H1 (cell line): ENCODE results near the gene KRT23. TPM values are rescaled to one million over a fixed set of nuclear protein-coding genes. Genes with fewer than 3 reads are reported as not detected.

Experiments
- CHD1 ChIP-seq: IDR thresholded peaks from 2 replicates; pipeline ENCODE4 v1.6.1; 2012; ENCODE audit warnings: low read depth, low read length, improper control_type of control experiment
- CHD7 ChIP-seq: fragments of 300-600 bp; sonication (generic); IDR thresholded peaks from 2 replicates; pipeline ENCODE4 v1.7.1; 2012; ENCODE audit warnings: low read length, moderate library complexity, mild to moderate bottlenecking, inconsistent platforms; ENCODE audit not compliant: insufficient replicate concordance
- CREB1 ChIP-seq: IDR thresholded peaks from 2 replicates; pipeline ENCODE4 v1.6.1; 2012; ENCODE audit warnings: inconsistent platforms
- JUND ChIP-seq: IDR thresholded peaks from 2 replicates; pipeline ENCODE4 v1.6.1; 2011; ENCODE audit warnings: mild to moderate bottlenecking, improper control_type of control experiment, low read length
- TAF7 ChIP-seq: optimal IDR thresholded peaks from 2 replicates; pipeline ENCODE3; 2011; ENCODE audit warnings: low read depth, mild to moderate bottlenecking, inconsistent platforms, low read length, moderate library complexity, borderline replicate concordance
- polyA plus RNA-seq, 7 experiments: library from polyadenylated mRNA; depleted of rRNA in 3 of 7; stranded (reverse) in 5 of 7; unstranded in 2 of 7; fragments of >200 nt in 5 of 7; fragments of 200-250 nt in 2 of 7; gene quantifications; 1 replicate in 5 of 7; 2 replicates in 1 of 7; 4 replicates in 1 of 7; pipeline versions ENCODE4 v1.2.1 to v1.2.3, GENCODE V29; 2011 to 2013; ENCODE audit warnings: missing spikeins in 2 of 7, mixed read lengths in 2 of 7
- total RNA-seq: library from RNA; stranded (reverse); fragmentation: NEBNext Ultra II Directional; extraction: Animal tissue kit (Norgen Biotek cat#: 25700); gene quantifications from 2 replicates; pipeline ENCODE4 v1.2.1, GENCODE V29; 2021

Gene KRT23
- total and polyA plus RNA-seq, 2 of the 8 experiments (the other 6 are each of a cell fraction or from before 2014, with no cell fraction given) = not detected

GRCh38 chr17:40873801-40874200, 63.6 kb downstream of the KRT23 start (continued):
- TF ChIP-seq CHD7 (no peak), TAF7 (no peak), CHD1 (no peak), JUND (no peak), CREB1 (no peak)
- TF ChIP-seq, all 59 proteins: peak for 0
